Measurements from ENCODE around the gene LGR6. TPM values are rescaled to one million over a fixed set of nuclear protein-coding genes. Genes with fewer than 3 reads are reported as not detected.

The LGR6 gene
- total RNA-seq, 6 donors from 2014 or later, result 0.46 to 5.2 (median 1.1) TPM

DNA sequence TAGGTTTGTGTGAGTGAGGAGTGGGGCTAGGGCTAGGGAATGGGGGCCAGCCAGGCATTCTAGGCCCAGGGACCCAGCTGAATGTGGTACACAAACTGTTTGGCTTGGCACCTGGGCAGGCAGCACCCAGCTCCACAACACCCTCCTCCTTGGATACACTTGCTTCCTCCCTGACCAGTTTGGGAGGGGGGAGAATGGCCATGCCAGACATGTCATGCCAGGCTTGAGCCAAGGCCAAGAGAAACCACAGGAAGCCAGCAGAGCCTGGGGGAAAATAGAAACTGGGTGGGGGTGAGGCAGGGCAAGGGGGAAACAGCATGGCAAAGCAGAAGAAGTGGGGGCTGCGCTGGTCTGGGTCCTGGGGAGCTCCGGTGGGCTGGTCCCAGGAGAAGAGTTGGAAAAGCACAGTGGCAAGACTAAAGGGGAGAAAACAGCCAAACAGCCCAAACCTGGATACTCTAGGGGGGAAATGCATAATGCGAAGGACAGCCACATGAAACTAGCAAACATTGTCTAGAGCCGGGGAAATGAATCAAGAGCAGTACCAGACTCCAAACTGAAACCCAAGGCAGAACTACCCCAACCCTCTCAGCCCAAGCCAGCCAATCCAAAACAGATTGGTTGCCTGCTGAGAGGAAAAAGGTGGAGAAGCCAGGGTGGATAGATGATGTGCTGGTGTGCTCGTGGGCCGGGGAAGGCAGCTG, 47.9 kb downstream of the LGR6 start:
- Histone ChIP-seq H3K4me3 (no peak overlapping the region), H3K27me3 (no peaks in the 10 kb centered on the region), H3K4me1 (peaks cover 0 to 5% (median 0%) of the 10 kb centered on the region in 4 donors), H3K9me3 (no peaks in the 10 kb centered on the region), H3K36me3 (no peaks in the 10 kb centered on the region), H3K27ac (no peak overlapping the region)
- TF ChIP-seq EP300 (IDR thresholded peaks at IDR 0.05), result no peak
- TF ChIP-seq, protein P1, sequence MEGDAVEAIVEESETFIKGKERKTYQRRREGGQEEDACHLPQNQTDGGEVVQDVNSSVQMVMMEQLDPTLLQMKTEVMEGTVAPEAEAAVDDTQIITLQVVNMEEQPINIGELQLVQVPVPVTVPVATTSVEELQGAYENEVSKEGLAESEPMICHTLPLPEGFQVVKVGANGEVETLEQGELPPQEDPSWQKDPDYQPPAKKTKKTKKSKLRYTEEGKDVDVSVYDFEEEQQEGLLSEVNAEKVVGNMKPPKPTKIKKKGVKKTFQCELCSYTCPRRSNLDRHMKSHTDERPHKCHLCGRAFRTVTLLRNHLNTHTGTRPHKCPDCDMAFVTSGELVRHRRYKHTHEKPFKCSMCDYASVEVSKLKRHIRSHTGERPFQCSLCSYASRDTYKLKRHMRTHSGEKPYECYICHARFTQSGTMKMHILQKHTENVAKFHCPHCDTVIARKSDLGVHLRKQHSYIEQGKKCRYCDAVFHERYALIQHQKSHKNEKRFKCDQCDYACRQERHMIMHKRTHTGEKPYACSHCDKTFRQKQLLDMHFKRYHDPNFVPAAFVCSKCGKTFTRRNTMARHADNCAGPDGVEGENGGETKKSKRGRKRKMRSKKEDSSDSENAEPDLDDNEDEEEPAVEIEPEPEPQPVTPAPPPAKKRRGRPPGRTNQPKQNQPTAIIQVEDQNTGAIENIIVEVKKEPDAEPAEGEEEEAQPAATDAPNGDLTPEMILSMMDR (IDR thresholded peaks at IDR 0.05), result no peak
- no peak for TF ChIP-seq POLR2AphosphoS5 (IDR thresholded peaks at IDR 0.05)
- TF ChIP-seq POLR2A (IDR thresholded peaks at IDR 0.05), result no peak
- ATAC-seq (ENCODE audit: low FRiP score in 2 of 2), result no peak
- no peak for DNase-seq
- 54% methylated on average over 6 of the region's 6 CpGs for WGBS, 2 donors

DNA sequence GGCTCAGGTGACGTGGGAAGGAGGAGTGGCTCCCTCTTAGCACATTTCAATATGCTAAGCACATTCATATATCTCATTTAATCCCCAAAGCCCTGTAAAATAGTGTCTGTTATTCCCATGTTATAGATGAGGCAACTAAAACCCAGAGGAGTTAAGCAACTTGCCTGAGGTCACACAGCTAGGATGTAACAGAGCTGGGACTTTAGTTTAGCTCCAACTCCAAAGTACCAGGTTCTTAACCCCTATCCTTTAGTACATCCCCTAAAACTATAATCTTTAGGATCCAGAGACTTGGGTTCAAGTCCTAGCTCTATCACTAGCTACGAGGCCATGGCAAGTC, 48.5 kb downstream of the LGR6 start:
- H3K4me3 ChIP-seq, result no peak overlapping the region

DNA sequence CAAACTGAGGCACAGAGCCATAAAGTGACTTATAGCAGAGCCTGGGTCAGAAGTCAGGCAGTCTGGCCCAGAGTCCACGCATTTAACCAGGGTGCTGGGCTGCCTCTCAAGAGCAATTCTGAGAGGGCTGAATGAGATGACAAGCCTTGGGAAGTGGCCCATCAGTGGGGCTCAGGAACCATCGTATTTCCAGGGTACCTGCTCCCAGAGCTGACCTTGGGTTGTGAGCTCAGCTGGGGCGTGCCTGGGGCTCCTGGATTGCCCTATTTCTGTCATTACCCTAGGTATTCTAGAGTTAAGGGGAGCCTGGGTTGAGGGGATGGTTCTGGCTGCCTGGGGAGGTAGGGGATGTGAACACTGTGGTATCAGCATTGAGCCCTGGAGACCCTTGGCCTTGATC, 49.4 kb downstream of the LGR6 start:
- no peaks in the 10 kb centered on the region for H3K27me3 ChIP-seq
- DNase-seq (no peak), ATAC-seq (ENCODE audit: low FRiP score in 2 of 2) (no peak)
- WGBS, 2 donors, result 69 to 83% methylated on average over 2 to 3 of the region's 3 CpGs
- no peaks in the 10 kb centered on the region for H3K36me3 ChIP-seq
- no peaks in the 10 kb centered on the region for H3K9me3 ChIP-seq
- H3K4me3 ChIP-seq, result no peak overlapping the region
- TF ChIP-seq, protein P1 (IDR thresholded peaks at IDR 0.05), result no peak
- no peak for TF ChIP-seq POLR2AphosphoS5 (IDR thresholded peaks at IDR 0.05)
- no peak for TF ChIP-seq EP300 (IDR thresholded peaks at IDR 0.05)
- no peak for TF ChIP-seq POLR2A (IDR thresholded peaks at IDR 0.05)
- H3K27ac ChIP-seq, result no peak overlapping the region
- peaks cover 0 to 5% (median 0%) of the 10 kb centered on the region in 4 donors for H3K4me1 ChIP-seq

More for the DNA sequence above, 48.5 kb downstream of the LGR6 start:
- Histone ChIP-seq H3K27ac (no peak overlapping the region), H3K4me1 (peaks cover 0 to 5% (median 0%) of the 10 kb centered on the region in 4 donors), H3K9me3 (no peaks in the 10 kb centered on the region), H3K27me3 (no peaks in the 10 kb centered on the region), H3K36me3 (no peaks in the 10 kb centered on the region)
- ATAC-seq (ENCODE audit: low FRiP score in 2 of 2), result no peak
- TF ChIP-seq, protein P1 (IDR thresholded peaks at IDR 0.05), result no peak
- TF ChIP-seq POLR2AphosphoS5 (IDR thresholded peaks at IDR 0.05), result no peak
- no peak for TF ChIP-seq EP300 (IDR thresholded peaks at IDR 0.05)
- TF ChIP-seq POLR2A (IDR thresholded peaks at IDR 0.05), result no peak
- no peak for DNase-seq
- 54 to 56% methylated on average over 2 of the region's 2 CpGs for WGBS, 2 donors

DNA sequence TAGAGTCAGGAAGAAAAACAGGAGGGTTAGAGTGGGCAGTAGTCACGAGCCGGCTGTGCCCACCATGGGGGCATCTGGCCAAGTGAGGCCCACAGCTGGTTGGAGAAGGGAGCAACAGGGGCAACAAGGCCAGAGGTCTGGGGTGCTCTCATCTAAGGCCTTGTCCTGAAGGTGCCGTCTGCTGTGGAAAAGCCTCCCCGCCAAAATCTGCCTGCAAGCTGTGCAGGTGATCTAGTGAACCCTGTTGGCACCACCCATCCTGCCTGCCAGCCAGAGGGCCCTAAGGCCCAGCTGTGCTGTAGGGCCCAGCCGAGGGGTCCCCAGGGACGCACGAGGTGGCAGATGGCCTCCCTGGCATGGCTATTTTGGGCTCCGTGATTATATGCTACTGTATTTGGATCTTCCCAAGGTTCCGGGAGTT, 51.3 kb downstream of the LGR6 start:
- DNase-seq (peak in 1 of 2 donors; percentile 46), ATAC-seq (ENCODE audit: low FRiP score in 2 of 2) (no peak)
- Histone ChIP-seq H3K36me3 (no peaks in the 10 kb centered on the region), H3K27ac (no peak overlapping the region), H3K4me3 (no peak overlapping the region), H3K27me3 (no peaks in the 10 kb centered on the region), H3K4me1 (peaks cover 0 to 5% (median 0%) of the 10 kb centered on the region in 4 donors), H3K9me3 (no peaks in the 10 kb centered on the region)
- WGBS, 2 donors, result 87 to 94% methylated on average over 4 to 9 of the region's 9 CpGs
- TF ChIP-seq, protein P1 (IDR thresholded peaks at IDR 0.05), result no peak
- TF ChIP-seq POLR2AphosphoS5 (IDR thresholded peaks at IDR 0.05) (no peak), EP300 (IDR thresholded peaks at IDR 0.05) (no peak), POLR2A (IDR thresholded peaks at IDR 0.05) (no peak)

DNA sequence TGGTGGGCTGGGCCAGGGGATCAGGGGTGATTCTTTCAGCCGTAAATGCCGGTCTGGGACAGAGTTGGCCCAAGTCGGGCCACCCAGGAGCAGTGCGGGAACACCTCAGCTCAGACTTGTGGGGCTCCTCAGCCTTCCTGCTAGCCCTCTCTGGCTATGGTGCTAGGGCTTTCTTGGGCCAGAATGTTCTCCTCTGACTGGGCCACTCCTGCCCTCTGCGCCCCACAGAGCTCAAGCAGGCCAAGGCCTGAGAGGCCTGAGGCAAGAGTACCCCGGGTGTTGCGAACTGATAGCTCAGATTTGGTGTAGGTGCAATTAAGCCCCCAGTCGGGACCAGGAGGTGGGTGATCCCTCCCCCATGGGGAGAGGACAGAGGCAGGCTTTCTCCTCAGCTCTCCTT, 51.8 kb downstream of the LGR6 start:
- Histone ChIP-seq H3K4me1 (peaks cover 0 to 5% (median 0%) of the 10 kb centered on the region in 4 donors), H3K9me3 (no peaks in the 10 kb centered on the region), H3K4me3 (no peak overlapping the region), H3K36me3 (no peaks in the 10 kb centered on the region), H3K27me3 (no peaks in the 10 kb centered on the region), H3K27ac (no peak overlapping the region)
- 85 to 86% methylated on average over 4 to 5 of the region's 8 CpGs for WGBS, 2 donors
- DNase-seq (peak in 1 of 2 donors; percentile 20), ATAC-seq (ENCODE audit: low FRiP score in 2 of 2) (no peak)
- TF ChIP-seq POLR2AphosphoS5 (IDR thresholded peaks at IDR 0.05) (no peak), EP300 (IDR thresholded peaks at IDR 0.05) (no peak), POLR2A (IDR thresholded peaks at IDR 0.05) (no peak)
- TF ChIP-seq, protein P1 (IDR thresholded peaks at IDR 0.05), result no peak

All from upper lobe of left lung (tissue), 6 donors.